Breast epithelium (tissue), 4 donors: Measurements from ENCODE around the gene CCDC6. TPM values are rescaled to one million over a fixed set of nuclear protein-coding genes. Genes with fewer than 3 reads are reported as not detected.
A peak's percentile ranks its signal among the peaks of the same experiment; 100 is the strongest.
"Not testable (repeated sequence)": the region's sequence is repeated elsewhere in the genome, so short reads cannot be mapped to it uniquely, and the experiment has no call there.

Source experiments
- DNase-seq, 2 donors: peaks; one replicate each; pipeline ENCODE4 v3.0.0-alpha.2; 2019; ENCODE audit warnings: low spot score in 2 of 2
- H3K27ac ChIP-seq, 2 donors: fragments of 200-600 bp; sonication (generic) in 1 of 2; one replicate each; pipeline ENCODE4 v1.5.1; 2016 to 2019; ENCODE audit warnings: mild to moderate bottlenecking in 1 of 2
- H3K27me3 ChIP-seq, 2 donors: fragments of 200-600 bp; sonication (generic) in 1 of 2; one replicate each; pipeline versions ENCODE4 v1.5.1 to v1.6.0; 2017 to 2019; ENCODE audit warnings: control low read depth in 1 of 2, mild to moderate bottlenecking in 1 of 2
- H3K36me3 ChIP-seq: fragments of 200-600 bp; one replicate; pipeline ENCODE4 v1.5.1; 2019
- H3K4me1 ChIP-seq, 2 donors: fragments of 200-600 bp; sonication (generic); one replicate each; pipeline ENCODE4 v1.5.1; 2016 to 2019; ENCODE audit warnings: control low read depth in 1 of 2
- H3K4me3 ChIP-seq, 3 donors: fragments of 200-600 bp; sonication (generic); 1 replicate in 2 of 3; 2 replicates in 1 of 3; pipeline ENCODE4 v1.5.1; 2016 to 2019; ENCODE audit warnings: mild to moderate bottlenecking in 3 of 3, moderate library complexity in 2 of 3
- H3K9me3 ChIP-seq, 2 donors: fragments of 200-600 bp; sonication (generic) in 1 of 2; one replicate each; pipeline ENCODE4 v1.5.1; 2016 to 2019; ENCODE audit warnings: control low read depth in 1 of 2
- CTCF ChIP-seq, 3 donors: fragments of 450-650 bp; IDR thresholded peaks; one replicate each; pipeline ENCODE4 v1.5.1; 2016 to 2017; ENCODE audit warnings: antibody characterized with exemption in 3 of 3, mild to moderate bottlenecking in 3 of 3, moderate library complexity in 3 of 3
- POLR2A ChIP-seq: fragments of 450-650 bp; IDR thresholded peaks from one replicate; pipeline ENCODE4 v1.6.1; 2016; ENCODE audit warnings: antibody characterized with exemption, mild to moderate bottlenecking, moderate library complexity
- POLR2AphosphoS5 ChIP-seq, 3 donors: sonication (generic); formaldehyde crosslinking; IDR thresholded peaks; one replicate each; pipeline ENCODE4 v1.6.1; 2017; ENCODE audit warnings: antibody characterized with exemption in 3 of 3
- intact Hi-C: fragments of 100-400 bp; cut with DNase I; formaldehyde crosslinking; loops from one replicate; pipeline ENCODE4 v1.15.1; 2023; ENCODE audit warnings: low total_unique reads
- total RNA-seq, 3 donors: library from RNA; depleted of rRNA; stranded (reverse); fragments of >200 nt; gene quantifications; one replicate each; pipeline ENCODE4 v1.1.0, GENCODE V29; 2016

The CCDC6 gene
- total RNA-seq, 3 donors from 2014 or later = 31.4 to 85.6 (median 44.9) TPM

GRCh38 chr10:59801171-59801570, 105.2 kb downstream of the CCDC6 start:
- no peak overlapping the region for H3K27ac ChIP-seq
- no peaks in the 10 kb centered on the region for H3K4me1 ChIP-seq
- H3K4me3 ChIP-seq = no peak overlapping the region
- intact Hi-C loops = no loop called here
- no peak for DNase-seq
- no peaks in the 10 kb centered on the region for H3K27me3 ChIP-seq
- TF ChIP-seq POLR2A = no peak
- no peak for TF ChIP-seq POLR2AphosphoS5 (IDR thresholded peaks at IDR 0.05)
- no peak for TF ChIP-seq CTCF (IDR thresholded peaks at IDR 0.05)
- H3K9me3 ChIP-seq = no peaks in the 10 kb centered on the region
- peaks cover 15% of the 10 kb centered on the region for H3K36me3 ChIP-seq

GRCh38 chr10:59799421-59799820, 106.9 kb downstream of the CCDC6 start:
- Histone ChIP-seq H3K36me3 (peaks cover under 1% of the 10 kb centered on the region), H3K27me3 (no peaks in the 10 kb centered on the region), H3K27ac (no peak overlapping the region), H3K9me3 (no peaks in the 10 kb centered on the region), H3K4me3 (no peak overlapping the region), H3K4me1 (no peaks in the 10 kb centered on the region)
- intact Hi-C loops = no loop called here
- TF ChIP-seq POLR2AphosphoS5 (IDR thresholded peaks at IDR 0.05) = no peak
- TF ChIP-seq CTCF (IDR thresholded peaks at IDR 0.05) = no peak
- no peak for TF ChIP-seq POLR2A
- DNase-seq = no peak

- H3K27ac ChIP-seq = peak overlapping the region in 1 of 2 donors; percentile 9
- no peak for DNase-seq
- H3K9me3 ChIP-seq = no peaks in the 10 kb centered on the region
- H3K4me1 ChIP-seq = no peaks in the 10 kb centered on the region
- intact Hi-C loops = no loop called here
- H3K27me3 ChIP-seq = no peaks in the 10 kb centered on the region
- no peak overlapping the region for H3K4me3 ChIP-seq
- no peak for TF ChIP-seq POLR2A
- no peak for TF ChIP-seq CTCF (IDR thresholded peaks at IDR 0.05)
- no peak for TF ChIP-seq POLR2AphosphoS5 (IDR thresholded peaks at IDR 0.05)
- peaks cover 12% of the 10 kb centered on the region for H3K36me3 ChIP-seq
These were observed 112.4 kb downstream of the CCDC6 start for GRCh38 chr10:59793919-59794318.

- Histone ChIP-seq H3K4me1 (no peaks in the 10 kb centered on the region), H3K36me3 (peaks cover 12% of the 10 kb centered on the region), H3K9me3 (no peaks in the 10 kb centered on the region), H3K27ac (no peak overlapping the region), H3K27me3 (no peaks in the 10 kb centered on the region), H3K4me3 (no peak overlapping the region)
- TF ChIP-seq POLR2AphosphoS5 (IDR thresholded peaks at IDR 0.05) = no peak
- DNase-seq = no peak
- intact Hi-C loops = no loop called here
These were observed 113.5 kb downstream of the CCDC6 start for GRCh38 chr10:59792812-59793211.

- no peak overlapping the region for H3K27ac ChIP-seq
- H3K9me3 ChIP-seq = no peaks in the 10 kb centered on the region
- TF ChIP-seq POLR2AphosphoS5 (IDR thresholded peaks at IDR 0.05) (no peak), CTCF (IDR thresholded peaks at IDR 0.05) (no peak), POLR2A (no peak)
- H3K36me3 ChIP-seq = peaks cover 12% of the 10 kb centered on the region
- H3K4me1 ChIP-seq = no peaks in the 10 kb centered on the region
- H3K27me3 ChIP-seq = no peaks in the 10 kb centered on the region
- no peak overlapping the region for H3K4me3 ChIP-seq
- intact Hi-C loops = no loop called here
- DNase-seq = no peak
These were observed 114.8 kb downstream of the CCDC6 start for GRCh38 chr10:59791601-59792000.

GRCh38 chr10:59790080-59790479, 116.3 kb downstream of the CCDC6 start:
- H3K36me3 ChIP-seq = peaks cover 12% of the 10 kb centered on the region
- H3K27me3 ChIP-seq, H3K27ac ChIP-seq, H3K4me3 ChIP-seq, intact Hi-C loops, H3K9me3 ChIP-seq, DNase-seq, H3K4me1 ChIP-seq: not testable (repeated sequence)

GRCh38 chr10:59788914-59789313, 117.4 kb downstream of the CCDC6 start:
- H3K27me3 ChIP-seq, intact Hi-C loops, DNase-seq, H3K27ac ChIP-seq, H3K4me3 ChIP-seq, H3K4me1 ChIP-seq, H3K9me3 ChIP-seq: not testable (repeated sequence)
- peaks cover 12% of the 10 kb centered on the region for H3K36me3 ChIP-seq

GRCh38 chr10:59787032-59787431, 119.3 kb downstream of the CCDC6 start:
- intact Hi-C loops, DNase-seq, H3K27me3 ChIP-seq, H3K4me3 ChIP-seq, H3K36me3 ChIP-seq, H3K27ac ChIP-seq, H3K4me1 ChIP-seq, H3K9me3 ChIP-seq: not testable (repeated sequence)

GRCh38 chr10:59785476-59785875, 120.9 kb downstream of the CCDC6 start:
- intact Hi-C loops, H3K27me3 ChIP-seq, H3K9me3 ChIP-seq, H3K4me3 ChIP-seq, H3K27ac ChIP-seq, DNase-seq, H3K36me3 ChIP-seq, H3K4me1 ChIP-seq: not testable (repeated sequence)
